GM04503 (cell line): ENCODE results near the gene PSMG1.
"Not testable (repeated sequence)": the region's sequence is repeated elsewhere in the genome, so short reads cannot be mapped to it uniquely, and the experiment has no call there.

ENCODE experiments used
- DNase-seq: peaks from one replicate; pipeline ENCODE4 v3.0.0-alpha.2; 2012; ENCODE audit warnings: low read depth

The PSMG1 gene

DNA sequence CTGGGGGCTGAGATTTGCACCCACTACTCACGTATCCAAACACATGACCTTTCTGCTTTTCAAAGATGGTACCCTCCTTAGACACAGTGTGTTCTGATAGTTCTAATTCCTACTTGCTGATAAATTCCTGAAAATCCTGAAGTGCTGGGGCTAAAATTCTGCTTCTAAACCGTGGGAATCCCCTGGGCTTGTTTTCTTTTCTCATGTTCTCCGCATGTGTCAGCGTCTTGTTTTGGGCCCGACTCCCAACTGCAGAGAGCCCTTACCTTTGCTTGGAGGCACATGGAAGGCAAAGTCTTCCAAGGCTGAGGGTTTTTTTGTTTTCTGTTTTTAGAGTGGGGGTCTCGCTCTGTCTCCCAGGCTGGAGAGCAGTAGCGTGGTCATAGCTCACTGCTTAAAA lies 27.2 kb downstream of the PSMG1 start:
- DNase-seq = no peak

DNA sequence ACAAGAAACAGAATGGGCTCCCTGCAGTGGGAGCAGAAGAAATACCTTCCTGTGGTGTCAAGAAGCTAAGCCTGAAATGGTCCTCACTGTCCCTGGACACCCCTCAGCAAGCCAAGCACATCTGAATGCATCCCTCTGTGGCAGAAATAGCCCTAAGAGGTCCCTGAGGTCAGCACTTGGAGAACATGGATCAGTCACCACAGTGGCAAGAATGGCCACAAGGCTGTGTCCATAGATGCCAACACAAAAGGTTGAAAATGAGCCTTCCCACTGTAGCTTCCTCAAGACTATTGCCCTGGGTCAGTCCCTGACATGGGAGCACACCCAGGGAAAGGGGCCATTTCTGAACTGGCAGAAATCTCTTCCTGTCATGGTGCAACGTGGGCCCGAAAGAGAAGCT lies 27.7 kb downstream of the PSMG1 start:
- DNase-seq = no peak

DNA sequence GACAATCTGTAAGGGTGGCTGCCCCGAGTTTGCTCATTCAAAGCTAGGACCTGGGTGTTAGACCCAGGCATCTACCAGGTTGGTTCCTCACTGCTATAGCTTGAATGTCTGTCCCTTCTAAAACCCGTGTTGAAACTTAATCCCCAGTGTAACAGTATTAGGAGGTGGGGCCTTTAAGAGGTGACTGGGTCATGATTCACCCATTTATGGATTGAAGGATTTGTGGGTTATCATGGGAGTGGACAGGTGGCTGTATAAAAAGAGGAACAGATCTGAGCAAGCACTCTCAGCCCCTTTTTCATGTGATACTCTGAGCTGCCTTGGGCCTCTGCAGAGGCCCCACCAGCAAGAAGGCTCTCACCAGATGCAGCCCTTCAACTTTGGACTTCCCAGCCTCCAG lies 29.4 kb downstream of the PSMG1 start:
- DNase-seq = no peak

DNA sequence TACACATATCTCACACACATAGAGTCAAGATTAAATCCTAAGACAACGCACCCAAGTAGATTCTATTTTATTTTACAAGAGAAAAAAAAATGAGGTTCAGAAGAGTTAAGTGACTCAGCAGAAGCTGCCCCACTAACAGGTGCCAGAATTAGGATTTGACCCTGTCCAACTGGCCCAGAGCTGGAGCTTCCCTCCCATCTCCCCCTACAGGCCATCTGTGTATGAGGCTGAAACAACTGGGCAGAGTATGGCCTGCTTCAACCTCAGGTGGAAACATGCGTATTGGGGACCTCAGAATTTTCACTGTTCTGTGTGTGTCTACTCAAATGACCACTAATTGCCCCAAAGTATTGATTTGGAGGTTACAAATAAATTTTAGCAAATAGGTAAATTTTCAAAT lies 29.9 kb downstream of the PSMG1 start:
- no peak for DNase-seq

DNA sequence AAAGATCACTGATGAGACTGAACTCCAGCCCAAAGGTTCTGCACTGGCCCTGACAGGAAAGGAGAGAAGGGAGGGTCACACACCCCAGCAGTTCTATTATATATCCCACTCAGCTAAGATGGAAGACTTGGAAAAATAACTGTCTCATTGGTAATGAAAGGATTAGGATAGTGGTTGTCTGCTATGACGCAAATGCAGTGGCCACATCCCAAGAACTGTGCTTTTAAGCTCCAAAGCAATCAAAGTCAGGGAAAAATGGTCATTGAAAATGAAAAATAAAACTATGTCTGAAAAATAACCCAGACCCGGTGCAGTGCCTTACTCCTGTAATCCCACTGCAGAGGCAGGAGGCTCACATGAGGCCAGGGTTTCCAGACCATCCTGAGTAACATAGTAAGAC lies 31.0 kb downstream of the PSMG1 start:
- no peak for DNase-seq

DNA sequence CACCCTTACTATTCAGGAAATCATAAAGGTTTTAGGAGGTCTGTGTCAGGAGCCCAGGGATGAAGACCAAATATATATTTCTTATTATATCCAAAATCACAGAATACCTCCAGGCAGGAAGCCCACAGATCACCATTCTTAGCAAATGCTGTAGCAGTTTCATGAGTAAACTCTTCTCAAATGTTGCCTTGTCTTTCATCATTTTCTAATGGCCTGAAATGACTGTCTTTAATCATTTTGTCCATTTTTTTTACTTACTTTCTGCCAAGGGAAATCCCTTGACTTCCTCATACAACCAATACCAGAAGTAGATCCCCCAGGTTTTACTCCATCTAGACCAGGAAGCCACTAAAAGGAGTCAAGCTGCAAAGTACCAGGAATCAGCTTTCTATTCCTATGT lies 32.4 kb downstream of the PSMG1 start:
- DNase-seq = no peak

DNA sequence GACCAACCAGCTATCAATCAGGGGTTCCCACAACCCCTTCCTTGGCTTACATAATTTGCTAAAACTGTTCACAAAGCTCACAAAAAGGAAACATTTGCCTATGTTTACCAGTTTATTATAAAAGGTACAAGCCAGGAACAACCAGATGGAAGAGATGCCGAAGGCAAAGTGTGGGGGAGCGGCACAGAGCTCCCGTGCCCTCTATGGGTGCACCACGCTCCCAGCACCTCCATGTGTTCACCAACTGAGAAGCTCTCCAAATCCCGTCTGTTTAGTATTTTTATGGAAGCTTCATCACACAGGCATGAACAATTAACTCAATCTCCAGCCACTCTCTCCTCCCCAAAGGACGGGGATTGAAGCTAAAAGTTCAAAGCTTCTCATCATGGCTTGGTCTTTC lies 32.9 kb downstream of the PSMG1 start:
- no peak for DNase-seq

DNA sequence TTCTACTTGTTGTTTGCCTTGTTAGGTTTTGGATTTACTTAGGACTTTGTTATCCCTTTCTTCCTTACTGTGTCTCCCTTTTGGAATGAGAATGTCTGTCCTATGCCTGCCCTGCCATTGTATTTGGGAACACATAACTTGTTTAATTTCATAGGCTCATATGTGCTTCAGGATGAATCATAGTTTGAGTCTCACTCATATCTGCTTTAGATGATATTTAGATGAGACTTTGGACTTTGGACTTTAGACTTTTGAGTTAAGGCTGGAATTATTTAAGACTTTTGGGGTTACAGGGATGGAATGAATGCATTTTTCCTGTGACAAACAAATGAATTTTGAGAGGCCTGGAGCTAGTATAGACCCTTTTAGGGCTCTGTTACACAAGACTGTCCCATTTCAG lies 33.4 kb downstream of the PSMG1 start:
- no peak for DNase-seq

DNA sequence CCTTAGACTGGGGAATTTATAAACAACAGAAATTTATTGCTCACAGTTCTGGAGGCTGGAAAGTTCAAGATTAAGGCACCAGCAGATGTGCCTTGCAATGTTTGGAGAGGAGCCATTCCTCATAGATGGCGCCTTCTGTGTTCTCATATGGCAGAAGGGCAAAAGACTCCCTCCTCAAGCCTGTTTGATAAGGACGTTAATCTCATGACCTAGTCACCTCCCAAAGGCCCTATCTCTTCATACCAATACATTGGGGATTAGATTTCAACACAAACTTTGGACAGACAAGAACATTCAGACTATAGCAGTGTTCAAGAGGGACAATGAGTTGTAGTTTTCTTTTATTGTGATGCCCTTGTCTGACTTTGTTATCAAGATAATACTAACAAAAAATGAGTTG lies 34.3 kb downstream of the PSMG1 start:
- no peak for DNase-seq

DNA sequence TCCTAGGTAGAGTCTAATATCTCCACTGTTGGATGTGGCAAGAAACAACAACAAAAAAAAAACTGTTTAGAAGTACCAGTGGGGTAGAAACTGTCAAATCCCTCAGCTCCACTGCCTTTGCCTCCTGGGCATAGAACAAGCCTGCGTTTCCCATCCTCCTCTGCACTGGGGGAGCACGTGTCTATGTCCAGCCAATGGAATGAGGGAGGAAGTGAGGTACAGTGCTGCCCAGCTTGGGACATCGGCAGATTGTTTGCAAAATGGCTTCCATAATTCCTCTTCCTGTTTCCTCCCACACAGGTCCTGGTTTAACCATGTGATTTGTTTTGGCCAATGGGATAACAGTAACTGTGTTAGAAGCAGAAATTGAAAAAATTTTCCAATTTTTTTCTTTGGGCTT lies 39.1 kb downstream of the PSMG1 start:
- no peak for DNase-seq

DNA sequence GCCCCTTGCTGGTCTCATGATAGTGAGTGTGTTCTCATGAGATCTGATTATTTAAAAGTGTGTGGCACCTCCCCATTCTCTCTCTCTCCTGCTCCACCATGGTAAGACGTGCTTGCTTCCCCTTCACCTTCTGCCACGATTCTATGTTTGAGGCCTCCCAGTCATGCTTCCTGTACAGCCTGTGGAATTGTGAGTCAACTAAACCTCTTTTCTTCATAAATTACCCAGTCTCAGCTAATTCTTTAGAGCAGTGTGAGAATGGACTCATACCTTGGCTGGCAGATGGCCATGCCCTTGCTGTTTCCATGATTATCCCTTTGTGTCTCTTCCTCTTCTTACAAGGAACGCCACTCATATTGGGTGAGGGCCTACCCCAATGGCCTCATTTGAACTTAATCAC lies 40.3 kb downstream of the PSMG1 start:
- no peak for DNase-seq

DNA sequence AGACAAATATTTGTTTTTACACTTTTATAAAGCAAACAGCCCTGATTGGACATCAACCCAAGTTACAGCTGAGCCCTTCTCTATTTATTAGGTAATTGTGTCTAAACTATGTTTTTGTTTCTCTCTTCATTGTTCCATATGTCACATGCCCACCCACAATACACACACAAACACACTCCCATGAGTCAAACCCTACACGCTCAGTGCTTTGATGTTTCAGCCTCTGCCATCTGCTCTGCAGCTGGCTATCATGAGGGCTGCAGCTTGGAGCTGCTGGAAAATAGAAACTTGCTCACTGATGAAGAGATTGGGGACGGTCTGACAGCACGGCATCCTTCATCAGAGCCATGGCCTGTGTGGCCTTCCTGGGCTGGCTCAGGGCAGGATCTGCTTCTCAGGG lies 41.7 kb downstream of the PSMG1 start:
- no peak for DNase-seq

DNA sequence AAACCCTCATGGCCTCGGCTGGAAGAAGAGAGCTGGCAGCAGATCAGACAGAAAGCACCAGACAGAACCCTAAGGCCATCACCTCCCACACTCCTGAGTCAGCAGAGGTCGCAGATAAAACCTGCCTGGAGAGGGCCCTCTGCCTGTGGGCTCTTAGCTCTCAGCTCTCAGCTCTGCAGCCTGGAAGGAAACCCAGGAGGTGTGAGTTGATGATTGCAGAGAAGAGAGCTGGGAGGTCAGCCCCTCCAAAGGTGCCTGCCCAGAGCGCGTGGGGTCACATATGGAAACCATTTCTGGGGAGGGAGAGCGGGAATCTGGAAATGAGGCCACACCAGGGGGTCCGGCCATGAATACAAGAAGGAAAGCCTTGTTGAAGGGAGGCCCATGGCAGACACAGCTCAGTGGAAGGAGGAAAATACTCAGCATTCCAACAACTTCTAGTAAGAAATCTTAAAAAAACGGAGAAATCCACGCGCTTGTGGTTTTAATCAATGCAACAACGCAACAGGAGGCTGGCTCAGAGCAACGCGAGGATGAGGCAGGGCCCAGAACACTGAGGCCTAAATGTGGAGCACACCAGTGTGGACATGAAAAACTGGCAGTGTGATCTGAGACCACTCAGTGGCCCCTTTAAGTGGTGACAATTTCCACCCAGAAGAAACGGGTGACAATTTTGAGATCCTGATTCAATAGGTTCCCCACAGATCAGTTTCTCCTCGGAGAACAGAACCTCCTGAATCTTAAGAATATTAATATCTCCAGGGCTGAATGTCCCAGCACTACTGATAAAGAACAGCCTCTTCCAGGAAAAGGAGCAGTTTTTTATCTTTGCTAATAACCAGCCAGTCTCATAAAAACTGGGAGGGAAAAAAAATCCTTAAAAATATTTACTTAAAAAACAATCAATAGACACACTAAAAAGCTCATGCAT lies 45.7 kb downstream of the PSMG1 start:
- DNase-seq = no peak

DNA sequence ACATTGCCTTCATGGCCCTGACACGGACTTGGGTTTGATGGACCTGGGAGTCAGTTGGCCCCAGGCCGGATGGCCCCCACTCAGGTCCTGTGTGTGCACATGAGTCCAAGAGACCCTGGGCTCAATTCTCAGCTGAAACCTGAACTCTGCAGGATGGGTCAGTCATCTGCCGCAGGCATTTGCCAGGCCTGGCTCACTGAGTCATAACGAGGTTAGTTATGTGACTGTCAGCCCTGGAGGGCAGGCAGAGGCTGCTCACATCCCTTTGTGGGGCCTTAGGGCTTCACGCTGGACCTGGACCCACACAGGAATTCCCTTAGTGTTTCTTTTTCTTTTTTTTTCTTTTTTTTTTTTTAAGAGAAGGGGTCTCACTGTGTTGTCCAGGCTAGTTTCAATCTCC lies 46.5 kb downstream of the PSMG1 start:
- no peak for DNase-seq

DNA sequence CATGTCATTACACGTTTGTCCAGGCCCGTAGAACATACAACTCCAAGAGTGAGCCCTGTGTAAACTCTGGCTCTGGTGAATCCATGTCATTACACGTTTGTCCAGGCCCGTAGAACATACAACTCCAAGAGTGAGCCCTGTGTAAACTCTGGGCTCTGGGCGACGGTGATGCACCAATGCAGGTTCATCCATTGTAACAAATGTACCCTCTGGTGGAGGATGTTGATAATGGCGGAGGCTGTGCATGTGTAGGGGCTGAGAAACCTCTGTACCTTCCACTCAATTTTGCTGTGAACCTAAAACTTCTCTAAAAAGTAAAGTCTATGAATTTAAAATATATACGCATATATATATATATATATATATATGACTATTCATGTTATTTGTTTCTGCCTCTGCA lies 47.1 kb downstream of the PSMG1 start:
- DNase-seq = not testable (repeated sequence)

DNA sequence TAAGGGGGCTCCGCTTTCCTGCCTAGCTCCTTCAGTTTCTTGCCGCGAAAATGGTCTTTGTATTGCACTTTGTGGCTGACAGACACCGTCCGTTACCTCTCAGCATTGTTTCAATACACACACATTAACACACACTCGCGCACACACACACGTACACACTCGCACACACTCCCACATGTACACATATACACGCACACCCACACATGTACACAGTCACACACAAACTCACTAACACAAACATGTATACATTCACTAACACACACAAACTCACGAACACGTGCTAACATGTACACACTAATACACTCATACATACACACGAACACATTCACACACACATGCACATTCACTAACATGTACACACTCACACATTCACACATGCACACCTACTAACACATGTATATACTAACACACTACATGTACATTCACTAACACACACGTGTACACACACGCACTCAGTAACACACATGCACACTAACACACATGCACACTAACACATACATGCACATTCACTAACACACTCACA lies 48.9 kb downstream of the PSMG1 start:
- no peak for DNase-seq

DNA sequence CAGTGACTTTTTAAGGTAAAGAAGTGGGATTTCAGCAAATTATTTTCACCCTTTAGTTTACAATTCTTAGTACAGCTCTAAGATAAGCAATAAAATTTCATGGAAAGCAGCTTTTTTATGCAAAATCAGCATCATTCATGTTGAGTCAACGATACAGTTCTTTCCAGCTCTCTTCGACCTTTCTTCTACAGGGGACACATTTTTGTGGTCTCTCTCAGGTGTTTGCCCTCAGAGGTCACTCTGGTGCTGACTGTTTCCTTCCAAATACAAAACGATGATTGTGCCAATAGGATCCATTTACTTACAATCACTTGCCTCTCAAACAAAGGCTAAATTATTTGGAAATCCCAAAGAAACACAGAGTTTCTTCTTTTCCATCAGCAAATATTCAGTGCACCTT lies 51.0 kb downstream of the PSMG1 start:
- DNase-seq = no peak

DNA sequence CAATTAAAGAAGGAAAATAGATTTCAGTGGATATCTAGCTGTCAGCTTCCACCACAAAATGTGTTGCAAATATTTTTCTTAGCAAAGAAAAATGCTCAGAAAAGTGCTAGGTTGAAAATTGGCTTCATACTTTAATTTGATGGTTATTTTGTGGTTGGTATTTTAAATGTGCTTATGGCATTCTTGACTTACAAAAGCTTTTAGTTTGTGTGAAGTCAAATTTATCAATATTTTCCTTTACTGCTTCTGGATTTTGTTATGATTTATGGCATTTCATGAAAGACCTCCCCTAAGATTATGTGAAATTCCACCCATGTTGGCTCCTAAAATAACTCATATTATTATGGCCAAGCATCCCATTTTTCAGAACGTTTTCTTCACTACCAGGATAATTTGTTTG lies 51.5 kb downstream of the PSMG1 start:
- DNase-seq = no peak

DNA sequence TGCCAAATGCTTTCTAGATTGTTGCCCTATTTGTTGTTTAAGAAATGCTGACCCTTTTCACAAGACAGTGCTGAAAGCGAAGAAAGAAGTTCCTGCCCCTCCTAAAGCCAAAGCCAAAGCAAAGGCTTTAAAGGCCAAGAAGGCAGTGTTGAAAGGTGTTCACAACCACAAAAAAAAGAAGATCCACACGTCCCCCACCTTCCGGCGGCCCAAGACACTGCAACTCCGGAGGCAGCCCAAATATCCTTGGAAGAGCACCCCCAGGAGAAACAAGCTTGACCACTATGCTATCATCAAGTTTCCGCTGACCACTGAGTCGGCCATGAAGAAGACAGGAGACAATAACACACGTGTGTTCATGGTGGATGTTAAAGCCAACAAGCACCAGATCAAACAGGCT lies 55.7 kb downstream of the PSMG1 start:
- no peak for DNase-seq

DNA sequence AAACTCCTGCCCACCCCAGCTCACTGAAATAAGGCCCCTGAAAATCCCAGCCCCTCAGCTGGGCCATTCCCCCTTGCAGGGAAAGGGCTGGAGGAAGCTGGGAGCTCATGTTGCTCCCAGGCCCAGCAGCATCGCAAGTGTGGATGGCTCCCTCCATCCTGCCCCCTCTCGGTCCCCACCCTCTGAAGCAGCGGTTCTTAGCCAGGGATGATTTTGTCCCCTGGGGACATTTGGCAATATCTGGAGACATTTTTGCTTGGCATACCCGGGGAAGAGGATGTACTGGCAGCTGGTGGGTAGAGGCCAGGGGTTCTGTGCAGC lies 56.8 kb downstream of the PSMG1 start:
- no peak for DNase-seq

DNA sequence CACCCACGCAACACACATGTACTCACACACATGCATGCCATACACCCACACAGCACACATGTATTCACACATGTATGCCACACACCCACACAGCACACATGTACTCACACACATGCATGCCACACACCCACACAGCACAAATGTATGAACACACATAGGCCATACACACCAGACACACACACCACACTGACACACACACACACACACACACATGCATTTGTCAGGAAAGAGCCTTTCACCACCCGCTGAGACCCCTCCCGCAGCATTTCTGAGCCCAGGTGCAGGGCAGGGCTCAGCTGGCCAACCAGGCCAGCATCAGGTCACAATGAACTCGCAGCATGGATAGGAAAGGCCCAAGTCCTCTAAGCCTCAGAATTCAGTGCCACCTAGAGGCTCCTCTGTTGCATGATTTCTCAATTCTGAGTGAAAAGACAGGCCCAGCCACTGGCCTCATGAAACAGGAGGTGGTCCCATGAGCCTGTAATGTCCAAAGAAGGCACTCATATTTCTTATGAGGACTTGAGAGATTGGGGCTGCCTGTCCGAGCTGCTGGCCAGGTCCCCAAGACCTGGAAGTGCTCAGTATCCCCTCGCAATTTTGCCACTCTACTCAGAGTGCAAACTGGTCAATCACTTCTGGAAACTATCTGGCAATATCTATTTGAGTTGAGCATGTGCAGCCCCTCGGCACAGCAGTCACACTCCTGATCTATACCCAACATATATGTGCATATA lies 57.3 kb downstream of the PSMG1 start:
- no peak for DNase-seq
